ENCODE data around the gene CCDC178.
A peak's percentile ranks its signal among the peaks of the same experiment; 100 is the strongest.

CCDC178 gene

DNA sequence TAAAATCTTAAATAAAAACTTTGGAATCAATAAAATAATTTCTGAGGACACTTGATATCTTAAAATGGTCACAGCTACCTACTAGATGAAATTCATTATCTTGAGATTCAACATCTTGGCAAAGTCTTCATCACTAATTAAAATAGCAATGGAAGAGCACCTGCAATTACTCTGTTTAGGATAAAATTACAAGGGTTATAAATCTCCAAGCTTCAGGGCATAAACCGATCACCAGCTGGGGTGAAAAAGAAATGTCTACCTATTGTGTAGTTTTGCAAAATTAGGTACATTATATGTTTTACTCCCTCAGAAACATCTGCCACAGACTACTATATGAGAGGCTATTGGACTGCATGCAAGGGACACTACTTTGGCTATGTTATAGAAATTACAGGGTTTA is 327.1 kb downstream of the CCDC178 start:
- no peak for DNase-seq

GRCh38 chr18:33107511-33107910 is 333.0 kb downstream of the CCDC178 start:
- DNase-seq: no peak

DNA sequence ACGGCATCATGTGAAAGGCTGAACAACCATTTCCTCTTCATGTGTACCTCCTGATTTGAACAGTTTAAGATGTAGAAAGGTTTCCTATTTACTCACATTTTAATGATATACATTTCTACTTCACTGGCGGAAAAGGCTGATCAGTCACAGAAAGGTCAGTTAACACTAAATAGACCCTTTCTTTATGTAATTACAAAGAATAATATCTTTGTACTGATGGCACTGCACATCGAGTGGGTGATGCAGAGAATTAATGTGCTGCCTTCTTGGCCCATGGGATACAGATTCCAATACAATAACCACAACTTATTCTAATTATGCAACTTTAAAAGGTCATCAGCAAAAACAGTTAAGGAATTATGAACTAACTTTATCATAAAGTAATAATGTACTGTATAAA is 339.2 kb downstream of the CCDC178 start:
- no peak for DNase-seq

DNA sequence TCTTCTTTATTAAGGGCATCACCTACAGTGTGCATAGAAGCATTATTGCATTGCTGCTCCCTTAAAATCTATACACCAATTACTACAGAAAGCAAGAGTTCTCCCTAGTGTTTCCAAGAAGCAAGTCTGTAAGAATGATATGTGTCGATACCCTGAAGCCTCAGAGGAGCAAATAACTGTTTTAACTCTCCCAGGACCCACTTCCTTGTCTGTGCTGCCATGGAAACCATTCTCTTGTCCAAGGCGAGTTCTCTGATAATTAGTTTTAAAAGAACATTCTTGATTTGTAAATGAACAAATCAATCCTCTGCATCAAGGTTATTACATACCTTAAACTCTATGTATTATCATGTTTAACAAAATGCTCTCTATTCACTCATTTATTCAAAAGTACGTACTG is 340.9 kb downstream of the CCDC178 start:
- DNase-seq: no peak

DNA sequence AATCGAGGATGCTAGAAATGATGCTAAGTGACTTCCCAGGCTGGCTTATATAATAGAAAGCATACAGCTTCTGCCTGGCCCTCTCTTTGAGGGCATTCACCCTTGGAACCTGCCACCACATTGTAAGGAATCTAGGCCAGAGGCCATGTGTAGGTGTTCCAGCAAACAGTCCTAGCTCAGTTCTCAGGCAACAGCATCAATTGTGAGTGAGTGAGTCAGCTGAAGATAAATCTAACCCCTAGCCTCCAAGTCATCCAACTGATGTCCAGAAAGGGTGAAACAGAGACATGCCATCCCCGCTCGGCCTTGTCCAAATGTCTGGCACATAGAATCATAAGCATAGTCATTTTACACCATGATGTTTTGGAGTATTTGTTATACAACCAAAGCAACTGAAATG is 343.4 kb downstream of the CCDC178 start:
- no peak for DNase-seq

DNA sequence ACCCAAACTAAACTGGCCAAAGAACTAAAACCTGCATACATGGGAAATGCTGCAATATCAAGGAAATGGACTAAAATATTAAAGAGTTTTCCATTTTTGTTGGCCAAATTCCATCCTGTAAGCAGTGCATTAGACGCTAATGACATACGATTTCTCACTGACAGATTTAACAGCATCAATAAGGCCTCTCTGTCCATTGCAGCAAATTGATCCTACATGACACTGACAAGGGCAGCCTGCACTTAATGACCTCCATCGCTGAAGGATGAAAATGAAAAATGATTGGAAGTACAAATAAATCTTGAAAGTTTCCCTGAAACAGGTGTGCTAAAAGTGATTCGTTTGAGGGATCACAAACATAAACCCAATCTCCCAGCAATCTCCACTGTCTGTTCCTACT is 350.1 kb downstream of the CCDC178 start:
- no peak for DNase-seq

DNA sequence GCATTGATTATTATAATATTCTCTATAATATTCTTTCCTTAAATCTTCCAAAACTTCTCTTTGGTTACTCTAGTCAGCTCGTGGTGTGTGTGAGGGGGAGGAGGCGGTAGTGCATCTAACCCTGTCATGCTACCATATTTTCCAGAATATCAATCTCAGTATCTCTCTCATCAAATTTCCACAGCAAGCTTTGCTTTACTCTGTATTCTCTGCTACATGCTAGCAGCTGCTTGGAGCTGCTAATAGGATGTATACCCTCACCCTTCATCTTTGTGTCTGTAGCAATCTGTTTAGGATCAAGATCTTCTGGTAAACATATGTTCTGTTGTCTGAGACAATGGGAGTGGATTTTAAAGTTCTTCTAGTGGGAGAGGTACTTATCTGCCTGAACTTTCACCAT is 363.9 kb downstream of the CCDC178 start:
- no peak for DNase-seq

GRCh38 chr18:33074125-33074524 is 366.4 kb downstream of the CCDC178 start:
- no peak for DNase-seq

DNA sequence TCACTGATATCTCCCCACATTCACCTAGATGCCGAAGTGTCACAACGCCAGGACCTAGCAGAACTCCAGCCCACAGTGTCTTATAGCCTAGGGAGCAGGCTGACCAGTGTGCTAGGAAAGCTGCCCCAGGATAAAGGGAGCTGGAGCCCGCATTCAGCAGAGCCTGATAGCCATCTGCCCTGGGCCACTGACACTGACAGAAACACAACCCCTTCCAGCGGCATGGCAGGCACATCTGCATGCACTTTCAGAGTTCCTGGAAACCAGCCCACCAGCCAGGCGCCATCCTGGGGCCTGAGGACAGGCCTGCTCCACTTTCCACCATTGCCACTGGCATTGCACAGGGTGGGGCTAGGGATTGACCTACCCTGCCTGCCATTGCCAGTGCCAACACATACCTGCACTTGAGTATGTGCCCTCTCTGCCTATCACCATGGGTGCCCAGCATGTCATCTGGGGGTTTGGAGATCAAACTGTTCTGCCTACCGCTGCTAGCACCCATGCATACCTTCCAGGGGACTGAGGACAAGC is 377.6 kb downstream of the CCDC178 start:
- DNase-seq: no peak

DNA sequence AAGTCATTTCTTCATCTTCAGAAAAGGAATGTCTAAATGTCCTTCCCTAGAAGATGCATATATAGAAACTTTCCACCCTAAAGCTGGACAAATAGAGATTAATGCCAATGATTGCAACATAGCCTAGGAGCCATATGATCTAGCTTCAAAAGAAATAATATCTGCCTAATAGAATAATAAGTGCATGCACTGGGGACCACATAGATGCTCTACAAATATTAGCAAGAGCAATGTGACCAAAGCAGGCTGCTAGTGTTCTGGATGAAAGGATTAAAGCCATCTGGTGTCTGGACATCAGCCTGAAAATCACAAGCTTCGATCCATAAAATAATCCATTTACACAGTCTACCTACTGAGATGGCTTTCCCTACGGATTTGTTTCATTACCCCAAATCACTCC is 387.6 kb downstream of the CCDC178 start:
- DNase-seq: no peak

GRCh38 chr18:33051407-33051806 is 389.1 kb downstream of the CCDC178 start:
- DNase-seq: peak; percentile 73

GRCh38 chr18:33040213-33040612 is 400.3 kb downstream of the CCDC178 start:
- DNase-seq: no peak

DNA sequence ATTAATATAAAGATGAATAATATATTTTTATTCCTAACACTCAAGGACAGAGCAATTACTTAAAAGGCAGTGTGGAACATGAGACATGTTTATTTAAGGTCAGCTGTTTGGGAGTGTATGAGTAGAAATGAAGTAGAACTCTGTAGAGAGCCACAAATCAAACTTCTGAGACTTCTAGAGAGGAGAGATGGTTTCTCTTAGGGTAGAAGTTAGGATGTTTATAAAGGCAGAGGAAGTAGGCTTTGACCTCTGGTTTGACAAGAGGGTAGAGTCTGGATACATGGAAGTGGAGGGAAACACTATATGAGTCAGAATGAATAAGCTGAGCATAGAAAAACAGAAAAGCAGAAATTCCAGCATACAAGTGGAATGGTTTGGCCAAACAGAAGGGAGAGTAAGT is 405.6 kb downstream of the CCDC178 start:
- DNase-seq: no peak

DNA sequence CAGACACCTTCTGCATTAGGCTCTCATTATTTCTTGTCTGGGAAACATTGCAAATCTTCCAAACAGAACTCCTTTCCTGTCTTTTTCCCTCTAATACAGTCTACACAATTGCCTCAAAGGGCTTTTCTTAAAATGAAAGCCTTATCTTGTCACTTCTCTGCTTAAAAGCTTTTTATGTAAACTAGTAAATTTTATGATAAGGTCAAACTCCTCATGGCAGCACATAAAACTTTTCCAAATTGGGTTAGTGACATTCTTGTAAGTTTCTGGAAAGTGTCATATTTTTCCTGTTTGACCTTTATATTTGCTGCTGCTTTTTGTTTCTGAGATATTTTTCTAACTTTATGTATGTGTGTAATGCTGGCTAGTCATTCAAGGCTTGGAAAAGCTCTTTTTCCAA is 406.3 kb downstream of the CCDC178 start:
- no peak for DNase-seq

- no peak for DNase-seq
These were observed 418.2 kb downstream of the CCDC178 start for GRCh38 chr18:33022370-33022769.

GRCh38 chr18:33020877-33021276 is 419.6 kb downstream of the CCDC178 start:
- no peak for DNase-seq

GRCh38 chr18:33014060-33014796 is 426.3 kb downstream of the CCDC178 start:
- DNase-seq: no peak

- no peak for DNase-seq
These were observed 430.4 kb downstream of the CCDC178 start for GRCh38 chr18:33010149-33010548.

- no peak for DNase-seq
These were observed 441.6 kb downstream of the CCDC178 start for GRCh38 chr18:32998921-32999320.

- DNase-seq: no peak
These were observed 442.2 kb downstream of the CCDC178 start for GRCh38 chr18:32998285-32998684.

GRCh38 chr18:32983721-32984120 is 456.8 kb downstream of the CCDC178 start:
- DNase-seq: no peak

DNA sequence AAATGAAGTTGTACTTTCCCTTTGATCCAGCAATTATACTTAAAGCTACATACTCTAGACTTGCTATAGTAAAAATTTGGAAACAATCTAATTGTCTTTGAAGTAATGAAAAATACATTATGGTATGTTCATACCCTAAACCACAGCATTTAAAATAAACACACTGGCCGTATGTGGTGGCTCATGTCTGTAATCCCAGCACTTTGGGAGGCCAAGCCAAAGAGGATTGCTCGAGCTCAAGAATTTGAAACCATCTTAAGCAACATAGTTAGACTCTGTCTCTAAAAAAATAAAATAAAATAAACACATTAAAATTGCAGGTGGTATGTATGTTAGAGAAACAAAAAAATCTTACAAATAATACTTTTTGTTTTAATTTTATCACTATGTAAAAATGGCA is 459.6 kb downstream of the CCDC178 start:
- DNase-seq: no peak

- no peak for DNase-seq
These were observed 465.0 kb downstream of the CCDC178 start for GRCh38 chr18:32975501-32975900.

- DNase-seq: no peak
These were observed 465.4 kb downstream of the CCDC178 start for GRCh38 chr18:32975163-32975436.

GRCh38 chr18:32974421-32975162 is 465.9 kb downstream of the CCDC178 start:
- DNase-seq: no peak
